K562 (cell line): ENCODE results near the gene GAB4. TPM values are rescaled to one million over a fixed set of nuclear protein-coding genes. Genes with fewer than 3 reads are reported as not detected.

Experiments
- ATAC-seq: fragments of 200-7000 bp; cut with Tn5 transposase; 3 replicates; pipeline ENCODE4 v1.9.1; 2020; ENCODE audit warnings: moderate library complexity
- BruUV-seq: library from RNA; stranded (reverse); fragments of 400-500 nt; replicated peaks from 2 replicates; lab custom pipeline; 2021; lab: Mats Ljungman, UMichigan
- CTCF ChIA-PET: fragments of 300-600 bp; formaldehyde crosslinking; extraction: SDS; loops from one replicate; lab custom pipeline; 2021; ENCODE audit warnings: low intra/inter-chr PET ratio; lab: Yijun Ruan, JAX
- POLR2A ChIA-PET: fragments of 300-600, 350-650 bp; sonication (Branson Sonifier 250); formaldehyde crosslinking; extraction: SDS; loops from one replicate; lab custom pipeline; 2021; ENCODE audit warnings: antibody characterized with exemption, inconsistent platforms; lab: Yijun Ruan, JAX
- DNase-seq, 4 experiments: peaks; one replicate each; pipeline versions ENCODE4 v3.0.0 to v3.0.0-alpha.2; 2011 to 2018; ENCODE audit warnings: low spot score in 3 of 4, mixed read lengths in 3 of 4; ENCODE audit errors: extremely low read depth in 1 of 4
- FAIRE-seq: peaks from 2 replicates; lab custom pipeline; 2011; peaks lifted over from hg19 to GRCh38; lab: Jason Lieb, UNC
- H2AFZ ChIP-seq: 2 replicates; pipeline ENCODE4 v1.6.0; 2011; ENCODE audit warnings: low read depth, low read length, control low read depth, inconsistent platforms
- H3K27ac ChIP-seq: fragments of 200-600 bp; 3 replicates; pipeline ENCODE4 v1.8.0; 2011; ENCODE audit warnings: low read depth, mild to moderate bottlenecking, control low read depth, inconsistent platforms, low read length, moderate library complexity, mixed read lengths; ENCODE audit errors: extremely low read depth
- H3K27me3 ChIP-seq, 2 experiments: fragments of 300-600 bp in 1 of 2; 2 replicates in 1 of 2; 3 replicates in 1 of 2; pipeline versions ENCODE4 v1.6.0 to v1.8.0; 2011; ENCODE audit warnings: inconsistent platforms in 2 of 2, low read length in 2 of 2, mild to moderate bottlenecking in 1 of 2, mixed read lengths in 1 of 2, moderate library complexity in 1 of 2; ENCODE audit not compliant: control insufficient read depth in 2 of 2, insufficient read depth in 2 of 2
- H3K36me3 ChIP-seq: fragments of 300-600 bp; 3 replicates; pipeline ENCODE4 v1.8.0; 2011; ENCODE audit warnings: mild to moderate bottlenecking, low read length, inconsistent platforms; ENCODE audit not compliant: control insufficient read depth, insufficient read depth
- H3K4me1 ChIP-seq, 2 experiments: fragments of 200-600 bp in 1 of 2; replicated peaks in 1 of 2; 2 replicates in 1 of 2; 3 replicates in 1 of 2; pipeline versions ENCODE4 v1.5.1 to v1.8.0; 2011; ENCODE audit warnings: inconsistent platforms in 2 of 2, low read length in 2 of 2, mild to moderate bottlenecking in 1 of 2, mixed read lengths in 1 of 2, moderate library complexity in 1 of 2; ENCODE audit not compliant: control insufficient read depth in 2 of 2, insufficient read depth in 2 of 2
- H3K4me2 ChIP-seq: 2 replicates; pipeline ENCODE4 v1.6.1; 2011; ENCODE audit warnings: low read length, control low read depth, inconsistent platforms, mixed read lengths; ENCODE audit not compliant: insufficient read depth
- H3K4me3 ChIP-seq: fragments of 200-600 bp; sonication (generic), shearing (Covaris generic); 2 replicates; pipeline ENCODE4 v1.5.1; 2016; ENCODE audit warnings: control low read depth, inconsistent platforms
- H3K79me2 ChIP-seq: fragments of 200-600 bp; 3 replicates; pipeline ENCODE4 v1.8.0; 2011; ENCODE audit warnings: low read length, inconsistent platforms; ENCODE audit not compliant: control insufficient read depth, insufficient read depth
- H3K9ac ChIP-seq, 2 experiments: 2 replicates each; pipeline versions ENCODE4 v1.6.0 to v1.6.1; 2011; ENCODE audit warnings: low read depth in 2 of 2, low read length in 2 of 2, control low read depth in 1 of 2, inconsistent platforms in 1 of 2, mild to moderate bottlenecking in 1 of 2, mixed read lengths in 1 of 2; ENCODE audit not compliant: insufficient read depth in 1 of 2
- H3K9me1 ChIP-seq: one replicate; pipeline ENCODE4 v1.6.0; 2011; ENCODE audit warnings: inconsistent platforms, mild to moderate bottlenecking, low read length, moderate library complexity; ENCODE audit not compliant: control insufficient read depth, insufficient read depth
- H3K9me3 ChIP-seq: replicated peaks from 2 replicates; pipeline ENCODE4 v1.5.1; 2011; ENCODE audit warnings: low read depth, low read length, inconsistent platforms; ENCODE audit not compliant: control insufficient read depth, insufficient read depth
- H4K20me1 ChIP-seq: replicated peaks from 2 replicates; pipeline ENCODE4 v1.6.1; 2011; ENCODE audit warnings: low read length, inconsistent platforms, mixed read lengths; ENCODE audit not compliant: control insufficient read depth, insufficient read depth
- FOXA3 ChIP-seq, 2 experiments: fragments of 450-650 bp in 1 of 2; sonication (generic) in 1 of 2; formaldehyde crosslinking; IDR thresholded peaks in 1 of 2; conservative IDR thresholded peaks in 1 of 2; 2 replicates each; pipeline versions ENCODE4 v1.4.0 to v1.8.0; 2020 to 2022; ENCODE audit warnings: mild to moderate bottlenecking in 2 of 2, missing genetic modification reagents in 1 of 2
- GTF2A2 ChIP-seq: IDR thresholded peaks from 2 replicates; pipeline ENCODE4 v1.6.1; 2016; ENCODE audit warnings: mild to moderate bottlenecking, missing genetic modification characterization, missing compliant biosample characterization
- KAT2B ChIP-seq: IDR thresholded peaks from one replicate; pipeline ENCODE4 v1.6.1; 2012; ENCODE audit warnings: low read depth, mild to moderate bottlenecking, control low read depth, inconsistent platforms, low read length, moderate library complexity
- TGIF2 ChIP-seq: sonication (generic); formaldehyde crosslinking; IDR thresholded peaks from 2 replicates; pipeline ENCODE4 v1.8.1; 2022; ENCODE audit warnings: mild to moderate bottlenecking, missing genetic modification reagents, moderate library complexity
- ZNF395 ChIP-seq: fragments of 200-800 bp; sonication (Bioruptor generic); IDR thresholded peaks from 2 replicates; pipeline ENCODE4 v1.6.1; 2017; ENCODE audit warnings: missing genetic modification characterization, missing compliant biosample characterization
- ZNF707 ChIP-seq: fragments of 250-450 bp; sonication (Bioruptor Pico); conservative IDR thresholded peaks from 2 replicates; pipeline ENCODE4 v1.8.0; 2022; ENCODE audit warnings: inconsistent platforms, mild to moderate bottlenecking, moderate library complexity
- ZNF764 ChIP-seq: fragments of 250-450 bp; sonication (Bioruptor Pico); IDR thresholded peaks from 2 replicates; pipeline ENCODE4 v1.4.0; 2020; ENCODE audit warnings: low read depth, mild to moderate bottlenecking, moderate library complexity
- WGBS: fragments of 100-300 bp; shearing (Covaris generic); methylation state at CpG from one replicate; pipeline ENCODE4 v1.1.6; 2016; ENCODE audit warnings: low coverage, mixed read lengths; ENCODE audit not compliant: insufficient coverage; ENCODE audit errors: missing lambda C conversion rate; 5-methylcytosine and 5-hydroxymethylcytosine counted together
- in situ Hi-C: fragments of 300-500 bp; cut with MboI; formaldehyde crosslinking; loops from 4 replicates; pipeline ENCODE4 v1.15.0; 2018; ENCODE audit warnings: inconsistent platforms, mixed read lengths
- intact Hi-C: fragments of 100-400 bp; cut with micrococcal nuclease; formaldehyde crosslinking; loops from 2 replicates; pipeline ENCODE4 v1.14.2; 2022
- polyA plus RNA-seq, 8 experiments: library from polyadenylated mRNA; depleted of rRNA in 4 of 8; stranded (reverse) in 5 of 8; unstranded in 3 of 8; fragments of >200 nt; fragmentation: Nextera tagmentation in 2 of 8; fragmentation: Illumina TruSeq in 1 of 8; extraction: Ambion mirVana in 2 of 8; extraction: Trizol in 1 of 8; gene quantifications; 2 replicates each; pipeline versions ENCODE4 v1.2.1 to v1.2.3, GENCODE V29; 2011 to 2014; ENCODE audit warnings: inconsistent platforms in 1 of 8, missing spikeins in 1 of 8
- total RNA-seq, 7 experiments: library from RNA; depleted of rRNA in 6 of 7; stranded (reverse); fragments of >200 nt in 6 of 7; fragmentation: Illumina TruSeq in 2 of 7; extraction: Trizol in 2 of 7; gene quantifications; 2 replicates each; pipeline versions ENCODE4 v1.2.1 to v1.2.3, GENCODE V29; 2011 to 2021; ENCODE audit warnings: low replicate concordance in 1 of 7

GAB4 gene
- total and polyA plus RNA-seq, 9 of the 15 experiments (the other 6 are each of a cell fraction or from before 2014, with no cell fraction given) = 0.04 to 0.11 (median 0.04) TPM; not detected in 6

GRCh38 chr22:16969508-16970327 is 38.3 kb downstream of the GAB4 start (continued):
- TF ChIP-seq ZNF395 (no peak), GTF2A2 (no peak), TGIF2 (no peak), ZNF764 (CRISPR knock-in tag) (no peak), ZNF707 (CRISPR knock-in tag) (no peak), FOXA3 (CRISPR knock-in tag; conservative IDR thresholded peaks at IDR 0.05 in 1 of 2, IDR thresholded peaks at IDR 0.05 in 1 of 2) (no peak)
- TF ChIP-seq, all 486 proteins: peak for 0

- intact Hi-C loops (no loop called here), in situ Hi-C loops (no loop called here)
- no peaks in the 10 kb centered on the region for H3K9me3 ChIP-seq
- H3K9me1 ChIP-seq = no peaks in the 10 kb centered on the region
- H3K27me3 ChIP-seq = peaks cover 0 to under 1% of the 10 kb centered on the region in 2 experiments; a peak in 1 of 5 replicates
- H4K20me1 ChIP-seq = no peaks in the 10 kb centered on the region; the same call in 1 of the 2 replicates
- ChIA-PET CTCF (no interaction called here), POLR2A (no interaction called here)
- BruUV-seq = no TSS peak
- no peak overlapping the region for H3K27ac ChIP-seq
- no peak overlapping the region for H3K4me3 ChIP-seq
- no peak overlapping the region; a peak in 1 of 4 replicates for H3K9ac ChIP-seq
- DNase-seq (no peak), FAIRE-seq (no peak), ATAC-seq (no peak)
- H3K36me3 ChIP-seq = no peaks in the 10 kb centered on the region
- no peak overlapping the region for H2AFZ ChIP-seq
- TF ChIP-seq KAT2B = no peak
- no peaks in the 10 kb centered on the region for H3K79me2 ChIP-seq
- 0% methylated on average over 7 of the region's 7 CpGs for WGBS
- H3K4me1 ChIP-seq = peaks cover 0 to 4% of the 10 kb centered on the region in 2 experiments; a peak in 1 of 5 replicates
- H3K4me2 ChIP-seq = no peak overlapping the region
Measured at GRCh38 chr22:16968218-16968595, 39.8 kb downstream of the GAB4 start.
